MCF 10A (cell line): ENCODE measurements around the gene TNS3. TPM values are rescaled to one million over a fixed set of nuclear protein-coding genes. Genes with fewer than 3 reads are reported as not detected.

Source experiments
- BruUV-seq: library from RNA; stranded (reverse); fragments of 400-500 nt; replicated peaks from 2 replicates; lab custom pipeline; 2021; lab: Mats Ljungman, UMichigan
- CTCF ChIA-PET: fragments of 300-600 bp; sonication (Branson Sonifier 250); formaldehyde crosslinking; extraction: SDS; loops from one replicate; lab custom pipeline; 2021; ENCODE audit warnings: antibody characterized with exemption, inconsistent platforms; lab: Yijun Ruan, JAX
- POLR2A ChIA-PET: fragments of 300-600, 350-650 bp; sonication (Branson Sonifier 250); formaldehyde crosslinking; extraction: SDS; loops from one replicate; lab custom pipeline; 2020; ENCODE audit warnings: antibody characterized with exemption, inconsistent platforms; lab: Yijun Ruan, JAX
- DNase-seq: peaks from one replicate; pipeline ENCODE4 v3.0.0-alpha.2; 2018; ENCODE audit not compliant: unreplicated experiment
- H3K27ac Mint-ChIP-seq: one replicate; pipeline ENCODE4 v1.8.0; 2022; ENCODE audit warnings: mild to moderate bottlenecking, low read depth, mixed read lengths; ENCODE audit not compliant: unreplicated experiment
- H3K27me3 Mint-ChIP-seq: one replicate; pipeline ENCODE4 v1.8.0; 2022; ENCODE audit warnings: mixed read lengths; ENCODE audit not compliant: insufficient read depth, unreplicated experiment
- H3K36me3 Mint-ChIP-seq: one replicate; pipeline ENCODE4 v1.8.0; 2022; ENCODE audit warnings: mild to moderate bottlenecking, moderate library complexity, mixed read lengths; ENCODE audit not compliant: insufficient read depth, unreplicated experiment
- H3K4me1 Mint-ChIP-seq: one replicate; pipeline ENCODE4 v1.8.0; 2022; ENCODE audit warnings: mixed read lengths; ENCODE audit not compliant: insufficient read depth, unreplicated experiment
- H3K4me3 Mint-ChIP-seq: one replicate; pipeline ENCODE4 v1.8.0; 2022; ENCODE audit warnings: mild to moderate bottlenecking, moderate library complexity, mixed read lengths; ENCODE audit not compliant: unreplicated experiment
- H3K9me3 Mint-ChIP-seq: one replicate; pipeline ENCODE4 v1.8.0; 2022; ENCODE audit warnings: mixed read lengths; ENCODE audit not compliant: unreplicated experiment
- intact Hi-C: fragments of 100-400 bp; cut with micrococcal nuclease; formaldehyde crosslinking; loops from 2 replicates; pipeline ENCODE4 v1.14.1; 2022
- total RNA-seq: library from RNA; stranded (reverse); gene quantifications from 2 replicates; pipeline ENCODE4 v1.2.3, GENCODE V29; 2022
- TF ChIP-seq, protein P1 (sequence below): fragments of 200-600 bp; IDR thresholded peaks from one replicate; pipeline ENCODE4 v1.8.0; 2022; ENCODE audit warnings: antibody characterized with exemption, mild to moderate bottlenecking; ENCODE audit not compliant: unreplicated experiment

Gene TNS3
- total RNA-seq, 1 experiment from 2014 or later, result 30.1 TPM

DNA sequence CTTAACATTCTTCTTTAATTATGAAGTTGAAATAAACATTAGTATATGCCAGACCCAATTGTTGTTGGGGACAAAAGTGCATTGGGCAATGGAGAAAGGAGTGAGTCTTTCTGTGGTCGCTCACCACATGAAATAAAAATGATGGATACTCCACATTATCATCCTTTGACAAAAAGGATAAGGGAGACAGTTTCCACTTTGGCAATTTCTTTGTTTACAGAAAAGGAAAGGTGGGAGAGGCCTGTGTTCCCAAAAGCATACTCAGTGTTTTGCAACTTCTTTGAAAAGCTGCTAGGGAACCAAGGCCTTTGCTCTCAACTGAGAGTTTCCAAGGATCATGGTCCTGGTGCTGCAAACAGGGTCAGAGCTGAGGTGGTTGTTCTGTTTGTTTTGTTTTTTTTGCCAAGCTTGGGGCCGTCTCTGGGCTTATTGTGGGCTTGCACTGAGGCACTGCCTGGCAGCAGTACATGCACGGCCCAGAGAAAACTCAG lies 341.9 kb downstream of the TNS3 start:
- no peak overlapping the region for H3K4me3 Mint-ChIP-seq
- H3K4me1 Mint-ChIP-seq, result no peaks in the 10 kb centered on the region
- no peaks in the 10 kb centered on the region for H3K36me3 Mint-ChIP-seq
- ChIA-PET POLR2A (interaction anchor here (0.7 kb wide), 1 partner anchor 26 kb away, joined by 3 read pairs; no protein-coding TSS in a partner anchor), CTCF (interaction anchor here (1.0 to 1.5 kb wide), 2 partner anchors 14 to 26 kb away, joined by 3 to 6 read pairs; no protein-coding TSS in a partner anchor)
- no TSS peak for BruUV-seq
- no peak for DNase-seq
- H3K27ac Mint-ChIP-seq, result peak overlapping the region; percentile 38
- no peaks in the 10 kb centered on the region for H3K9me3 Mint-ChIP-seq
- TF ChIP-seq, protein P1, sequence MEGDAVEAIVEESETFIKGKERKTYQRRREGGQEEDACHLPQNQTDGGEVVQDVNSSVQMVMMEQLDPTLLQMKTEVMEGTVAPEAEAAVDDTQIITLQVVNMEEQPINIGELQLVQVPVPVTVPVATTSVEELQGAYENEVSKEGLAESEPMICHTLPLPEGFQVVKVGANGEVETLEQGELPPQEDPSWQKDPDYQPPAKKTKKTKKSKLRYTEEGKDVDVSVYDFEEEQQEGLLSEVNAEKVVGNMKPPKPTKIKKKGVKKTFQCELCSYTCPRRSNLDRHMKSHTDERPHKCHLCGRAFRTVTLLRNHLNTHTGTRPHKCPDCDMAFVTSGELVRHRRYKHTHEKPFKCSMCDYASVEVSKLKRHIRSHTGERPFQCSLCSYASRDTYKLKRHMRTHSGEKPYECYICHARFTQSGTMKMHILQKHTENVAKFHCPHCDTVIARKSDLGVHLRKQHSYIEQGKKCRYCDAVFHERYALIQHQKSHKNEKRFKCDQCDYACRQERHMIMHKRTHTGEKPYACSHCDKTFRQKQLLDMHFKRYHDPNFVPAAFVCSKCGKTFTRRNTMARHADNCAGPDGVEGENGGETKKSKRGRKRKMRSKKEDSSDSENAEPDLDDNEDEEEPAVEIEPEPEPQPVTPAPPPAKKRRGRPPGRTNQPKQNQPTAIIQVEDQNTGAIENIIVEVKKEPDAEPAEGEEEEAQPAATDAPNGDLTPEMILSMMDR, result no peak
- H3K27me3 Mint-ChIP-seq, result no peaks in the 10 kb centered on the region
- intact Hi-C loops, result no loop called here

- Mint-ChIP-seq H3K4me3 (no peak overlapping the region), H3K4me1 (no peaks in the 10 kb centered on the region), H3K27ac (no peak overlapping the region), H3K9me3 (no peaks in the 10 kb centered on the region), H3K36me3 (no peaks in the 10 kb centered on the region), H3K27me3 (no peaks in the 10 kb centered on the region)
- BruUV-seq, result no TSS peak
- POLR2A ChIA-PET, result no interaction called here
- TF ChIP-seq, protein P1, result no peak
- DNase-seq, result no peak
- intact Hi-C loops, result no loop called here
- CTCF ChIA-PET, result interaction anchor here (0.6 to 1.5 kb wide), 2 partner anchors 27 to 135 kb away, joined by 3 to 6 read pairs; no protein-coding TSS in a partner anchor
These were observed 342.9 kb downstream of the TNS3 start for GRCh38 chr7:47239034-47239433.

- H3K27me3 Mint-ChIP-seq, result no peaks in the 10 kb centered on the region
- TF ChIP-seq, protein P1, result no peak
- no peak overlapping the region for H3K27ac Mint-ChIP-seq
- no peaks in the 10 kb centered on the region for H3K4me1 Mint-ChIP-seq
- no peak overlapping the region for H3K4me3 Mint-ChIP-seq
- CTCF ChIA-PET, result no interaction called here
- no peaks in the 10 kb centered on the region for H3K9me3 Mint-ChIP-seq
- no peaks in the 10 kb centered on the region for H3K36me3 Mint-ChIP-seq
- no TSS peak for BruUV-seq
- no peak for DNase-seq
- POLR2A ChIA-PET, result no interaction called here
- intact Hi-C loops, result no loop called here
These were observed 345.3 kb downstream of the TNS3 start for GRCh38 chr7:47236480-47237129.

- Mint-ChIP-seq H3K4me1 (no peaks in the 10 kb centered on the region), H3K27me3 (no peaks in the 10 kb centered on the region), H3K9me3 (no peaks in the 10 kb centered on the region), H3K4me3 (no peak overlapping the region), H3K27ac (no peak overlapping the region), H3K36me3 (no peaks in the 10 kb centered on the region)
- intact Hi-C loops, result no loop called here
- TF ChIP-seq, protein P1, result no peak
- CTCF ChIA-PET, result interaction anchor here (0.8 to 1.5 kb wide), 2 partner anchors 22 to 133 kb away, joined by 3 to 5 read pairs; no protein-coding TSS in a partner anchor
- BruUV-seq, result no TSS peak
- no peak for DNase-seq
- POLR2A ChIA-PET, result no interaction called here
These were observed 347.9 kb downstream of the TNS3 start for GRCh38 chr7:47233996-47234395.
